H9 (cell line): ENCODE measurements around the gene ZNF71. TPM values are rescaled to one million over a fixed set of nuclear protein-coding genes. Genes with fewer than 3 reads are reported as not detected.

ENCODE experiments used
- DNase-seq: peaks from one replicate; pipeline ENCODE4 v3.0.0-alpha.2; 2017
- H2AFZ ChIP-seq: one replicate; pipeline ENCODE4 v1.6.1; 2013; ENCODE audit warnings: mild to moderate bottlenecking, low read length, control low read depth, moderate library complexity
- H2AK5ac ChIP-seq: 2 replicates; pipeline ENCODE4 v1.6.1; 2013; ENCODE audit warnings: low read length, control low read depth, mixed read lengths; ENCODE audit not compliant: insufficient read length
- H2BK120ac ChIP-seq: one replicate; pipeline ENCODE4 v1.6.1; 2013; ENCODE audit warnings: low read depth, mild to moderate bottlenecking, low read length, control low read depth, inconsistent platforms; ENCODE audit not compliant: poor library complexity, severe bottlenecking
- H2BK12ac ChIP-seq: 2 replicates; pipeline ENCODE4 v1.6.1; 2013; ENCODE audit warnings: low read length, control low read depth, mixed read lengths, low read depth; ENCODE audit not compliant: insufficient read length
- H2BK15ac ChIP-seq: 2 replicates; pipeline ENCODE4 v1.6.1; 2013; ENCODE audit warnings: low read depth, low read length, control low read depth
- H2BK20ac ChIP-seq: one replicate; pipeline ENCODE4 v1.6.1; 2013; ENCODE audit warnings: low read depth, mild to moderate bottlenecking, low read length, control low read depth, inconsistent platforms; ENCODE audit not compliant: poor library complexity, severe bottlenecking
- H2BK5ac ChIP-seq: 2 replicates; pipeline ENCODE4 v1.6.1; 2013; ENCODE audit warnings: low read length, control low read depth, mixed read lengths; ENCODE audit not compliant: insufficient read length
- H3K14ac ChIP-seq: 2 replicates; pipeline ENCODE4 v1.6.1; 2013; ENCODE audit warnings: low read length, control low read depth; ENCODE audit not compliant: insufficient read depth
- H3K18ac ChIP-seq: 2 replicates; pipeline ENCODE4 v1.6.1; 2013; ENCODE audit warnings: low read depth, mild to moderate bottlenecking, mixed read lengths, low read length, control low read depth; ENCODE audit not compliant: insufficient read length
- H3K23ac ChIP-seq: 2 replicates; pipeline ENCODE4 v1.6.1; 2013; ENCODE audit warnings: low read length, control low read depth, mixed read lengths, low read depth; ENCODE audit not compliant: insufficient read length
- H3K23me2 ChIP-seq: 2 replicates; pipeline ENCODE4 v1.6.1; 2013; ENCODE audit warnings: low read depth, mild to moderate bottlenecking, mixed read lengths, low read length, control low read depth; ENCODE audit not compliant: insufficient read length, poor library complexity, severe bottlenecking
- H3K27ac ChIP-seq: 2 replicates; pipeline ENCODE4 v1.5.1; 2013; ENCODE audit warnings: low read length, control low read depth, mixed read lengths, low read depth; ENCODE audit not compliant: insufficient read length
- H3K27me3 ChIP-seq: 2 replicates; pipeline ENCODE4 v1.6.1; 2013; ENCODE audit warnings: low read length, control low read depth, inconsistent platforms; ENCODE audit not compliant: insufficient read depth
- H3K4ac ChIP-seq: 2 replicates; pipeline ENCODE4 v1.6.1; 2013; ENCODE audit warnings: low read depth, mild to moderate bottlenecking, control low read depth, inconsistent platforms, low read length, moderate library complexity
- H3K4me1 ChIP-seq: 2 replicates; pipeline ENCODE4 v1.6.1; 2013; ENCODE audit warnings: low read length, control low read depth, inconsistent platforms; ENCODE audit not compliant: insufficient read depth
- H3K4me2 ChIP-seq: 2 replicates; pipeline ENCODE4 v1.6.1; 2013; ENCODE audit warnings: low read length, control low read depth, mixed read lengths; ENCODE audit not compliant: insufficient read length, insufficient read depth
- H3K56ac ChIP-seq: 2 replicates; pipeline ENCODE4 v1.6.1; 2013; ENCODE audit warnings: low read depth, mild to moderate bottlenecking, mixed read lengths, low read length, control low read depth; ENCODE audit not compliant: insufficient read length
- H3K79me1 ChIP-seq: 2 replicates; pipeline ENCODE4 v1.6.1; 2013; ENCODE audit warnings: low read depth, mild to moderate bottlenecking, moderate library complexity, low read length, control low read depth, inconsistent platforms; ENCODE audit not compliant: insufficient read depth, poor library complexity, severe bottlenecking
- H3K79me2 ChIP-seq: 2 replicates; pipeline ENCODE4 v1.6.1; 2013; ENCODE audit warnings: low read length, control low read depth, inconsistent platforms; ENCODE audit not compliant: insufficient read depth
- H3K9ac ChIP-seq: 2 replicates; pipeline ENCODE4 v1.6.1; 2013; ENCODE audit warnings: low read length, control low read depth, mixed read lengths; ENCODE audit not compliant: insufficient read length; ENCODE audit errors: extremely low read depth
- H3K9me3 ChIP-seq: one replicate; pipeline ENCODE4 v1.6.1; 2013; ENCODE audit warnings: low read depth, low read length, inconsistent platforms; ENCODE audit not compliant: control insufficient read depth
- H3T11ph ChIP-seq: one replicate; pipeline ENCODE4 v1.6.1; 2013; ENCODE audit warnings: mild to moderate bottlenecking, low read length, control low read depth, inconsistent platforms
- H4K20me1 ChIP-seq: one replicate; pipeline ENCODE4 v1.6.1; 2013; ENCODE audit not compliant: control insufficient read depth, insufficient read length, insufficient read depth
- H4K5ac ChIP-seq: 2 replicates; pipeline ENCODE4 v1.6.1; 2013; ENCODE audit warnings: low read depth, mild to moderate bottlenecking, mixed read lengths, low read length, control low read depth; ENCODE audit not compliant: insufficient read length
- H4K8ac ChIP-seq: replicated peaks from 2 replicates; pipeline ENCODE4 v1.6.1; 2013; ENCODE audit warnings: low read length, control low read depth, mixed read lengths, low read depth; ENCODE audit not compliant: insufficient read length
- H4K91ac ChIP-seq: 2 replicates; pipeline ENCODE4 v1.6.1; 2013; ENCODE audit warnings: low read depth, mild to moderate bottlenecking, moderate library complexity, mixed read lengths, low read length, control low read depth; ENCODE audit not compliant: insufficient read length
- H3K27ac Mint-ChIP-seq, 3 experiments: 2 replicates in 2 of 3; 3 replicates in 1 of 3; pipeline ENCODE4 v1.8.0; 2020 to 2021; ENCODE audit warnings: mixed read lengths in 3 of 3, mild to moderate bottlenecking in 1 of 3, moderate library complexity in 1 of 3
- H3K27me3 Mint-ChIP-seq: 2 replicates; pipeline ENCODE4 v1.8.0; 2021; ENCODE audit warnings: low read depth, mild to moderate bottlenecking, moderate library complexity, mixed read lengths
- H3K36me3 Mint-ChIP-seq, 3 experiments: 2 replicates in 2 of 3; 3 replicates in 1 of 3; pipeline ENCODE4 v1.8.0; 2020 to 2021; ENCODE audit warnings: low read depth in 3 of 3, mixed read lengths in 3 of 3; ENCODE audit not compliant: insufficient read depth in 1 of 3
- H3K4me1 Mint-ChIP-seq, 2 experiments: 2 replicates each; pipeline ENCODE4 v1.8.0; 2020; ENCODE audit warnings: mixed read lengths in 2 of 2
- H3K4me3 Mint-ChIP-seq, 2 experiments: 2 replicates in 1 of 2; 3 replicates in 1 of 2; pipeline ENCODE4 v1.8.0; 2020 to 2021; ENCODE audit warnings: mild to moderate bottlenecking in 2 of 2, mixed read lengths in 2 of 2, moderate library complexity in 1 of 2
- H3K9me3 Mint-ChIP-seq, 2 experiments: 2 replicates in 1 of 2; 3 replicates in 1 of 2; pipeline ENCODE4 v1.8.0; 2020; ENCODE audit warnings: mild to moderate bottlenecking in 2 of 2, mixed read lengths in 2 of 2, moderate library complexity in 1 of 2
- CTCF ChIP-seq: fragments of 200-600 bp; sonication (generic); conservative IDR thresholded peaks from 3 replicates; pipeline ENCODE4 v1.8.0; 2021; ENCODE audit warnings: antibody characterized with exemption, mild to moderate bottlenecking
- WGBS: extraction: QIAGEN DNeasy Blood & Tissue Kit; methylation state at CpG from one replicate; pipeline ENCODE4 v1.1.7; 2013; ENCODE audit warnings: missing lambda C conversion rate, low lambda C conversion rate, mixed read lengths; ENCODE audit not compliant: insufficient read length; ENCODE audit errors: extremely low coverage; 5-methylcytosine and 5-hydroxymethylcytosine counted together
- total RNA-seq: library from RNA; stranded (reverse); gene quantifications from 2 replicates; pipeline ENCODE4 v1.2.1, GENCODE V29; 2021

Gene ZNF71
- total RNA-seq, 1 experiment from 2014 or later, result 7.2 TPM

GRCh38 chr19:56654151-56654550 lies 59.0 kb downstream of the ZNF71 start:
- no peak overlapping the region for H2BK20ac ChIP-seq
- no CpG with 5 or more reads among the region's 3 CpGs for WGBS
- peaks cover 4 to 34% (median 17%) of the 10 kb centered on the region in 3 experiments; a peak in 6 of 7 replicates for H3K36me3 Mint-ChIP-seq
- H4K5ac ChIP-seq, result no peak overlapping the region
- H3K27ac ChIP-seq, result no peak overlapping the region
- no peak overlapping the region for H4K8ac ChIP-seq
- no peak overlapping the region for H3T11ph ChIP-seq
- H3K4me1 Mint-ChIP-seq, result no peaks in the 10 kb centered on the region
- H3K4ac ChIP-seq, result no peak overlapping the region
- H3K9me3 ChIP-seq, result peaks cover 75% of the 10 kb centered on the region
- H3K27ac Mint-ChIP-seq, result no peak overlapping the region
- no peaks in the 10 kb centered on the region for H3K79me1 ChIP-seq
- peaks cover 92 to 93% of the 10 kb centered on the region in 2 experiments for H3K9me3 Mint-ChIP-seq
- no peak overlapping the region for H2AFZ ChIP-seq
- no peaks in the 10 kb centered on the region; the same call in 1 of the 2 replicates for H3K27me3 Mint-ChIP-seq
- no peak for TF ChIP-seq CTCF
- H3K14ac ChIP-seq, result no peak overlapping the region
- H3K23ac ChIP-seq, result no peak overlapping the region
- no peak overlapping the region for H2BK120ac ChIP-seq
- no peaks in the 10 kb centered on the region for H3K79me2 ChIP-seq
- no peak overlapping the region for H3K9ac ChIP-seq
- H4K91ac ChIP-seq, result no peak overlapping the region
- H3K18ac ChIP-seq, result no peak overlapping the region
- no peaks in the 10 kb centered on the region for H3K23me2 ChIP-seq
- no peaks in the 10 kb centered on the region for H3K4me1 ChIP-seq
- no peaks in the 10 kb centered on the region for H4K20me1 ChIP-seq
- no peak for DNase-seq
- no peak overlapping the region for H2BK5ac ChIP-seq
- H3K27me3 ChIP-seq, result no peaks in the 10 kb centered on the region
- H3K4me3 Mint-ChIP-seq, result no peak overlapping the region
- no peak overlapping the region for H2AK5ac ChIP-seq
- H3K56ac ChIP-seq, result no peak overlapping the region
- no peak overlapping the region for H2BK15ac ChIP-seq
- H3K4me2 ChIP-seq, result no peak overlapping the region
- no peak overlapping the region for H2BK12ac ChIP-seq
